PC-3 (cell line): Measurements from ENCODE around the gene CRB2. TPM values are rescaled to one million over a fixed set of nuclear protein-coding genes. Genes with fewer than 3 reads are reported as not detected.
A peak's percentile ranks its signal among the peaks of the same experiment; 100 is the strongest.

Source experiments
- ATAC-seq: fragments of 200-7000 bp; cut with Tn5 transposase; 2 replicates; pipeline ENCODE4 v1.9.1; 2020; ENCODE audit warnings: mild to moderate bottlenecking, moderate library complexity
- BruUV-seq: library from RNA; stranded (reverse); fragments of 400-500 nt; replicated peaks from 2 replicates; lab custom pipeline; 2021; lab: Mats Ljungman, UMichigan
- CTCF ChIA-PET: fragments of 300-600 bp; sonication (Branson Sonifier 250); formaldehyde crosslinking; loops from one replicate; lab custom pipeline; 2022; ENCODE audit warnings: antibody characterized with exemption; lab: Charles Lee
- POLR2A ChIA-PET: fragments of 300-600 bp; sonication (Branson Sonifier 250); formaldehyde crosslinking; loops from one replicate; lab custom pipeline; 2022; ENCODE audit warnings: antibody characterized with exemption; ENCODE audit not compliant: unreplicated experiment; lab: Charles Lee
- DNase-seq: peaks from one replicate; pipeline ENCODE4 v3.0.0-alpha.2; 2015
- H2AFZ ChIP-seq: fragments of 300-600 bp; sonication (generic); 2 replicates; pipeline ENCODE4 v1.6.0; 2016; ENCODE audit warnings: antibody characterized with exemption, low read length
- H3F3A ChIP-seq: fragments of 300-600 bp; sonication (generic); one replicate; pipeline ENCODE4 v1.6.0; 2017; ENCODE audit warnings: antibody characterized with exemption, low read length, control low read depth, mild to moderate bottlenecking; ENCODE audit not compliant: unreplicated experiment
- H3K27ac ChIP-seq: fragments of 300-600 bp; sonication (generic); 2 replicates; pipeline ENCODE4 v1.5.1; 2016; ENCODE audit warnings: mild to moderate bottlenecking, low read length
- H3K27me3 ChIP-seq: fragments of 300-600 bp; sonication (generic); 2 replicates; pipeline ENCODE4 v1.6.1; 2016; ENCODE audit warnings: low read length, mixed read lengths
- H3K36me3 ChIP-seq: fragments of 300-600 bp; sonication (generic); 2 replicates; pipeline ENCODE4 v1.6.1; 2016; ENCODE audit warnings: low read depth, mixed run types, low read length, mixed read lengths
- H3K4me1 ChIP-seq: fragments of 300-600 bp; sonication (generic); 2 replicates; pipeline ENCODE4 v1.5.1; 2016; ENCODE audit warnings: low read length; ENCODE audit not compliant: insufficient read depth
- H3K4me2 ChIP-seq: fragments of 300-600 bp; sonication (generic); 2 replicates; pipeline ENCODE4 v1.6.0; 2016; ENCODE audit warnings: low read length
- H3K4me3 ChIP-seq: fragments of 300-600 bp; sonication (generic); 2 replicates; pipeline ENCODE4 v1.5.1; 2016; ENCODE audit warnings: mild to moderate bottlenecking, low read length, mixed read lengths
- H3K79me2 ChIP-seq: fragments of 300-600 bp; sonication (generic); 2 replicates; pipeline ENCODE4 v1.6.1; 2017; ENCODE audit warnings: low read length, mixed read lengths
- H3K9ac ChIP-seq: fragments of 300-600 bp; sonication (generic); 2 replicates; pipeline ENCODE4 v1.6.0; 2016; ENCODE audit warnings: mild to moderate bottlenecking, low read length
- H3K9me2 ChIP-seq: fragments of 300-600 bp; sonication (generic); replicated peaks from 2 replicates; pipeline ENCODE4 v1.6.1; 2016; ENCODE audit warnings: mixed run types, low read length, mixed read lengths
- H3K9me3 ChIP-seq: fragments of 300-600 bp; sonication (generic); 2 replicates; pipeline ENCODE4 v1.6.1; 2016; ENCODE audit warnings: low read length, mixed read lengths
- H4K20me1 ChIP-seq: fragments of 300-600 bp; sonication (generic); 2 replicates; pipeline ENCODE4 v1.6.1; 2016; ENCODE audit warnings: low read length, mixed read lengths
- CTCF ChIP-seq: fragments of 300-600 bp; sonication (generic); conservative IDR thresholded peaks from 2 replicates; pipeline ENCODE4 v1.5.1; 2017; ENCODE audit warnings: antibody characterized with exemption, low read depth, mild to moderate bottlenecking, low read length
- EZH2 ChIP-seq: fragments of 300-600 bp; sonication (generic); IDR thresholded peaks from one replicate; pipeline ENCODE4 v1.6.1; 2017; ENCODE audit warnings: antibody characterized with exemption, mild to moderate bottlenecking, low read length; ENCODE audit not compliant: unreplicated experiment
- EZH2phosphoT487 ChIP-seq: fragments of 300-600 bp; sonication (generic); IDR thresholded peaks from 2 replicates; pipeline ENCODE4 v1.6.1; 2018; ENCODE audit warnings: mild to moderate bottlenecking, antibody characterized with exemption, low read length, borderline replicate concordance
- intact Hi-C: fragments of 100-400 bp; cut with micrococcal nuclease; formaldehyde crosslinking; loops from 2 replicates; pipeline ENCODE4 v1.9.0; 2023
- total RNA-seq: library from RNA; depleted of rRNA; stranded (reverse); fragments of >200 nt; gene quantifications from 2 replicates; pipeline ENCODE4 v1.2.3, GENCODE V29; 2014

Gene CRB2
- total RNA-seq, 1 experiment from 2014 or later = not detected

GRCh38 chr9:123425261-123425821 is 69.3 kb downstream of the CRB2 start:
- CTCF ChIA-PET = no interaction called here

GRCh38 chr9:123425836-123426365 is 69.9 kb downstream of the CRB2 start:
- no peaks in the 10 kb centered on the region for H3K9me3 ChIP-seq
- no peak overlapping the region for H3K4me2 ChIP-seq
- no TSS peak for BruUV-seq
- ATAC-seq (no peak), DNase-seq (no peak)
- H3K9ac ChIP-seq = no peak overlapping the region
- POLR2A ChIA-PET = no interaction called here
- intact Hi-C loops = no loop called here
- TF ChIP-seq EZH2 (no peak), CTCF (no peak), EZH2phosphoT487 (no peak)
- no peaks in the 10 kb centered on the region for H3K36me3 ChIP-seq
- no peaks in the 10 kb centered on the region for H3K4me1 ChIP-seq
- H2AFZ ChIP-seq = no peak overlapping the region
- no peak overlapping the region for H3K4me3 ChIP-seq
- no peak overlapping the region for H3K27ac ChIP-seq
- H3F3A ChIP-seq = no peaks in the 10 kb centered on the region
- no peaks in the 10 kb centered on the region for H3K79me2 ChIP-seq
- no peaks in the 10 kb centered on the region for H3K27me3 ChIP-seq
- no peaks in the 10 kb centered on the region for H3K9me2 ChIP-seq
- CTCF ChIA-PET = no interaction called here
- H4K20me1 ChIP-seq = no peaks in the 10 kb centered on the region

More at GRCh38 chr9:123425261-123425821, 69.3 kb downstream of the CRB2 start:
- no peaks in the 10 kb centered on the region for H3F3A ChIP-seq
- H3K4me2 ChIP-seq = no peak overlapping the region
- no peaks in the 10 kb centered on the region for H3K27me3 ChIP-seq
- POLR2A ChIA-PET = no interaction called here
- no peak for TF ChIP-seq EZH2phosphoT487
- TF ChIP-seq CTCF = no peak
- no peak for TF ChIP-seq EZH2
- H3K4me1 ChIP-seq = no peaks in the 10 kb centered on the region
- H2AFZ ChIP-seq = no peak overlapping the region
- H3K4me3 ChIP-seq = no peak overlapping the region
- no peaks in the 10 kb centered on the region for H3K9me3 ChIP-seq
- no peak overlapping the region for H3K9ac ChIP-seq
- ATAC-seq = no peak
- no peaks in the 10 kb centered on the region for H4K20me1 ChIP-seq
- intact Hi-C loops = no loop called here
- BruUV-seq = no TSS peak
- no peak for DNase-seq
- H3K36me3 ChIP-seq = no peaks in the 10 kb centered on the region
- no peaks in the 10 kb centered on the region for H3K9me2 ChIP-seq
- H3K27ac ChIP-seq = no peak overlapping the region
- H3K79me2 ChIP-seq = no peaks in the 10 kb centered on the region

GRCh38 chr9:123426406-123426805 is 70.4 kb downstream of the CRB2 start:
- POLR2A ChIA-PET = no interaction called here
- no TSS peak for BruUV-seq

More at GRCh38 chr9:123426406-123426805, 70.4 kb downstream of the CRB2 start:
- H3K4me1 ChIP-seq = no peaks in the 10 kb centered on the region
- ATAC-seq (no peak), DNase-seq (no peak)
- H3K27me3 ChIP-seq = no peaks in the 10 kb centered on the region
- H3K36me3 ChIP-seq = no peaks in the 10 kb centered on the region
- TF ChIP-seq EZH2 (no peak), EZH2phosphoT487 (no peak), CTCF (0 out of 2 replicates have a peak, but pooled peaks have one; percentile 12)
- no peaks in the 10 kb centered on the region for H4K20me1 ChIP-seq
- intact Hi-C loops = no loop called here
- no peaks in the 10 kb centered on the region for H3F3A ChIP-seq
- H2AFZ ChIP-seq = no peak overlapping the region
- H3K4me3 ChIP-seq = no peak overlapping the region
- H3K4me2 ChIP-seq = no peak overlapping the region
- H3K9me3 ChIP-seq = no peaks in the 10 kb centered on the region
- no peaks in the 10 kb centered on the region for H3K79me2 ChIP-seq
- no peak overlapping the region for H3K27ac ChIP-seq
- H3K9me2 ChIP-seq = no peaks in the 10 kb centered on the region
- CTCF ChIA-PET = no interaction called here
- H3K9ac ChIP-seq = no peak overlapping the region
